AG04449 (cell line): ENCODE measurements around the gene VANGL1.
"Not testable (repeated sequence)": the region's sequence is repeated elsewhere in the genome, so short reads cannot be mapped to it uniquely, and the experiment has no call there.

ENCODE experiments used
- CTCF ChIA-PET: fragments of 350-600 bp; formaldehyde crosslinking; extraction: SDS; loops from one replicate; lab custom pipeline; 2021; ENCODE audit warnings: antibody characterized with exemption; lab: Yijun Ruan, JAX
- POLR2A ChIA-PET: fragments of 400-600, 350-600 bp; formaldehyde crosslinking; extraction: SDS; loops from one replicate; lab custom pipeline; 2020; ENCODE audit warnings: antibody characterized with exemption, inconsistent platforms; lab: Yijun Ruan, JAX
- DNase-seq: peaks from one replicate; pipeline ENCODE4 v3.0.0-alpha.2; 2010; ENCODE audit warnings: low read depth, low spot score
- H3K4me3 ChIP-seq: 2 replicates; pipeline ENCODE4 v1.5.1; 2011; ENCODE audit warnings: low read depth, mild to moderate bottlenecking, control low read depth, low read length
- TF ChIP-seq, protein P1 (sequence below): IDR thresholded peaks from one replicate; pipeline ENCODE4 v1.5.1; 2011; ENCODE audit warnings: mild to moderate bottlenecking, moderate library complexity, low read length, control low read depth, inconsistent platforms; ENCODE audit not compliant: insufficient read depth; ENCODE audit errors: missing control alignments

VANGL1 gene

DNA sequence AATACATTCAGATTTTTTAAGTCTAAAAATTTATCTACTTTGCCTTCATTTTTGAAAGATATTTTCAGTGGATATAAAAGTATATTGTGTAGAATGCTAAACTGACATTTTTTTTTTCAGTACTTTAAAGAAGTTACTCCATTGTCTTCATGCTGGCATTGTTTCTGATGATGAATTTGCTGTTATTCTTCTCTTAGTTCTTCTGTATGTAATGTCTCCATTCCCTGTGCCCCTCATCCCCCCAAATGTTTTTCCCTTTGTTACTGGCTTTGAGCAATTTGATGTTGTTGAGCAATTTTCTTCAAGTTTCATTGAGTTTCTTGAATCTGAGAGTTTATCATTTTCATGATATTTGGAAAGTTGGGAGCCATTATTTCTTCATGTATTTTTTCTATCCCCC is 20.8 kb upstream of the VANGL1 start:
- H3K4me3 ChIP-seq = no peak overlapping the region
- no peak for DNase-seq
- ChIA-PET CTCF (no interaction called here), POLR2A (no interaction called here)
- TF ChIP-seq, protein P1, sequence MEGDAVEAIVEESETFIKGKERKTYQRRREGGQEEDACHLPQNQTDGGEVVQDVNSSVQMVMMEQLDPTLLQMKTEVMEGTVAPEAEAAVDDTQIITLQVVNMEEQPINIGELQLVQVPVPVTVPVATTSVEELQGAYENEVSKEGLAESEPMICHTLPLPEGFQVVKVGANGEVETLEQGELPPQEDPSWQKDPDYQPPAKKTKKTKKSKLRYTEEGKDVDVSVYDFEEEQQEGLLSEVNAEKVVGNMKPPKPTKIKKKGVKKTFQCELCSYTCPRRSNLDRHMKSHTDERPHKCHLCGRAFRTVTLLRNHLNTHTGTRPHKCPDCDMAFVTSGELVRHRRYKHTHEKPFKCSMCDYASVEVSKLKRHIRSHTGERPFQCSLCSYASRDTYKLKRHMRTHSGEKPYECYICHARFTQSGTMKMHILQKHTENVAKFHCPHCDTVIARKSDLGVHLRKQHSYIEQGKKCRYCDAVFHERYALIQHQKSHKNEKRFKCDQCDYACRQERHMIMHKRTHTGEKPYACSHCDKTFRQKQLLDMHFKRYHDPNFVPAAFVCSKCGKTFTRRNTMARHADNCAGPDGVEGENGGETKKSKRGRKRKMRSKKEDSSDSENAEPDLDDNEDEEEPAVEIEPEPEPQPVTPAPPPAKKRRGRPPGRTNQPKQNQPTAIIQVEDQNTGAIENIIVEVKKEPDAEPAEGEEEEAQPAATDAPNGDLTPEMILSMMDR = no peak

DNA sequence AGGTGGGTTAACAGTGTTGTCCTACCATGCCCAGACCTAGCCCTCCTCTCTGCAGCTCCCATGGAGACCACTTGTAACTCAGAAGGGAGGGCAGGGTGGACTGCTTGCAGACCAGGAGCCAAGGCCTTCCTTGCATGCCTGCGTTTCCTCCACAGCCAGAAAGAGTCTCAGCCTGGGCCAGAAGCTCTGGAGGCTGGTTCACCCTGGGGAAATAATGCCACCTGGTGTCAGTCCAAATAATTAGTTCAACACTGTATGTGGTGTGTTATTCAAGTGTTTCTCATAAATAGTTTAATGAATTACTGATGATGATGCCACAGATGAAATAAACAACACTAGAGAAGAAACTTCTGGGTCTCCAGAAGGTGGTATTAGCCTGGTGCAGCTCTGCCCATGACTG is 16.9 kb upstream of the VANGL1 start:
- no peak overlapping the region for H3K4me3 ChIP-seq
- POLR2A ChIA-PET = no interaction called here
- no peak for DNase-seq
- TF ChIP-seq, protein P1 = no peak
- CTCF ChIA-PET = interaction anchor here (1.0 to 2.0 kb wide), 3 partner anchors 13 to 81 kb away, joined by 3 to 7 read pairs (median 4); no protein-coding TSS in a partner anchor

DNA sequence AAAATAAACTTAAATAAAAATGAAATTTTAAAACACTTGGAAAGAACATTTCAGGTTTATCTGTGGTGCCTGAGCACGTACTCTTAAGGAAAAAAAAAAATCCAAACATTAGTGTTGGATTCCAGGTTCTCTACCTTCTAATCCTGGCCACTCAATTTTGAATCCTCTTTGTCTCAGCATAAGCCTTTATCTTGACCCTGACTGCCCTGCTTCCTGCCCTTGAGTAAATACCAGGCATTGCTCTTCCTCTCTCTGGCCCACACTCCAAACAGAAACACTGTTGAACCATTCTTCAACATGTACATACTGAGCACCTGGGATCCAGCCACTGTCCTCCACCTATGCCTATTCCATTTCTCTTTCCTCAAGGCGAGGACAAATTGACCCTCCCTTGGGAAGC is 11.4 kb upstream of the VANGL1 start:
- H3K4me3 ChIP-seq = no peak overlapping the region
- POLR2A ChIA-PET = no interaction called here
- CTCF ChIA-PET = interaction anchor here (0.7 to 1.4 kb wide), 2 partner anchors 35 to 650 kb away, joined by 3 read pairs; no protein-coding TSS in a partner anchor
- TF ChIP-seq, protein P1 = no peak
- no peak for DNase-seq

DNA sequence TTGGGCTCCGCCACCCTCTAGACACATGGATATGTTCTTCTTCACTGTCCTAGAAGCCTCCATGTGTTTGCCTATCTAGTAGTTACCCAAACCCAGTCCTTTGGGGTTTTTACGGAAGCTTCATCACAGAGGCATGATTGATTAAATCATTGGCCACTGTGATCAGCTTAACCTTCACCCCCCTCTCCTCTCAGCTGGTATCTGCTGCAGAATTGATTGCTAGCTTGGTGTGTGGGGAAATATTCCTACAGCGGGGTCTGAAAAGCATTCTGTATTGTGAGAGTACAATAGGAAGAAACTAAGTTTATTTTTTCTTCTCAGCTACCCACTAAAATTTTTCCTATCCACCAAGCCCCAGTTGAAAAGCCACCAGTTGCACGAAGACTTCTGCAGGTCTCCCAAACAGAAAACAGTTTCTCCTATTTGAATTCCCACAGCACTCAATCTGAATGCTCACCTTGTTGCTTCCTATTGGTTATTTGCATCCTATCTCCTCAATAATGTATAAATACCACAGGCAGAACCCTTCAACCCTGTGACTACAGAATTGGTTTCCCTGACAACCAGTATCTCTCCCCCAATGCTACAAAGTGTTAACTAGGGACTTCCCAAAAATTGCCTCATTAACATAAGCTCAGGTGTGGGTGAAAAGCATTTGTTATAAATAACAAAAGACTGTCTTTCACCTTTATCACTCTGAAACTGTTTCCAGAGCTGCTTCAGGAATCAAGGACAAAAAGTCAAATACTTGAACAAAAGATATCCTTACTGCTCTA is 9.3 kb upstream of the VANGL1 start:
- ChIA-PET CTCF (no interaction called here), POLR2A (no interaction called here)

DNA sequence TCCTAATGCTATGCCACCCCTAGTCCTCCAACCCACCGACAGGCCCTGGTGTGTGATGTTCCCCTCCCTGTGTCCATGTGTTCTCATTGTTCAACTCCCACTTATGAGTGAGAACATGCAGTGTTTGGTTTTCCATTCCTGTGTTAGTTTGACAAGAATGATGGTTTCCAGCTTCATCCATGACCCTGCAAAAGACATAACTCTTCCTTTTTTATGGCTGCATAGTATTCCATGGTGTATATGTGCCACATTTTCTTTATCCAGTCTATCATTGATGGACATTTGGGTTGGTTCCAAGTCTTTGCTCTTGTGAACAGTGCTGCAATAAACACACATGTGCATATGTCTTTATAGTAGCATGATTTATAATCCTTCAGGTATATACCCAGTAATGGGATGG is 8.2 kb upstream of the VANGL1 start:
- H3K4me3 ChIP-seq, POLR2A ChIA-PET, CTCF ChIA-PET, DNase-seq: not testable (repeated sequence)

More for the DNA sequence above, 9.3 kb upstream of the VANGL1 start:
- no peak overlapping the region for H3K4me3 ChIP-seq
- TF ChIP-seq, protein P1 = no peak
- no peak for DNase-seq

DNA sequence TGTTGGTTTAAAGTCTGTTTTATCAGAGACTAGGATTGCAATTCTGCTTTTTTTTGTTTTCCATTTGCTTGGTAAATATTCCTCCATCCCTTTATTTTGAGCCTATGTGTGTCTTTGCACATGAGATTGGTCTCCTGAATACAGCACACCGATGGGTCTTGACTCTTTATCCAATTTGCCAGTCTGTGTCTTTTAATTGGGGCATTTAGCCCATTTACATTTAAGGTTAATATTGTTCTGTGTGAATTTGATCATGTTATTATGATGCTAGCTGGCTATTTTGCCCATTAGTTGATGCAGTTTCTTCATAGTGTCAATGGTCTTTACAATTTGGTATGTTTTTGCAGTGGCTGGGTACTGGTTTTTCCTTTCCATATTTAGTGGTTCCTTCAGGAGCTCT is 4.5 kb upstream of the VANGL1 start:
- H3K4me3 ChIP-seq, DNase-seq, CTCF ChIA-PET, POLR2A ChIA-PET: not testable (repeated sequence)

DNA sequence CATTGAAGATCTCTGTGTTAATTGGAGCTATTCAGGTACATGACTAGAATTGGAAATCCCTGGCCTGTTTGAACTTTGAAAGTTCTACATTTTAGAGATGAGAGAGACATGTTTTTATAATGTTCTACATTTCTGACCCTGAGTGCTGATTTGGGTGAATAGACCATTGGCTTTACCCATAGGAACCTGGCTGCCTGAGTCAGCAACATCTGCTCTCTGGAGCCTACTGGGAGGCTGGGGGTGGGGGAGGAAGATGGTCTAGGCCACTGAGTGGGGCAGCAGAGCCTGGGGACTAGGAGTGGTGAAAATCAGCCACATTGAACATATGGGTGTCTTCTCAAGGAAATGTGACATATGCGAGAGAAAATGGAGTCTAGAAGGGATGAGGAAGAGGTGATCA is 1.4 kb upstream of the VANGL1 start:
- no peak for DNase-seq
- CTCF ChIA-PET = interaction anchor here (0.9 kb wide), 1 partner anchor 15 kb away, joined by 3 read pairs; no protein-coding TSS in a partner anchor
- TF ChIP-seq, protein P1 = no peak

More for the DNA sequence above, 1.4 kb upstream of the VANGL1 start:
- no peak overlapping the region for H3K4me3 ChIP-seq
- POLR2A ChIA-PET = no interaction called here
